NCI-H128 (cell line): ENCODE measurements around the gene BRI3BP.
A peak's percentile ranks its signal among the peaks of the same experiment; 100 is the strongest.
"Not testable (repeated sequence)": the region's sequence is repeated elsewhere in the genome, so short reads cannot be mapped to it uniquely, and the experiment has no call there.

Experiments
- DNase-seq: peaks from one replicate; lab custom pipeline; 2025; ENCODE audit not compliant: unreplicated experiment; lab: John Stamatoyannopoulos, UW

Gene BRI3BP

DNA sequence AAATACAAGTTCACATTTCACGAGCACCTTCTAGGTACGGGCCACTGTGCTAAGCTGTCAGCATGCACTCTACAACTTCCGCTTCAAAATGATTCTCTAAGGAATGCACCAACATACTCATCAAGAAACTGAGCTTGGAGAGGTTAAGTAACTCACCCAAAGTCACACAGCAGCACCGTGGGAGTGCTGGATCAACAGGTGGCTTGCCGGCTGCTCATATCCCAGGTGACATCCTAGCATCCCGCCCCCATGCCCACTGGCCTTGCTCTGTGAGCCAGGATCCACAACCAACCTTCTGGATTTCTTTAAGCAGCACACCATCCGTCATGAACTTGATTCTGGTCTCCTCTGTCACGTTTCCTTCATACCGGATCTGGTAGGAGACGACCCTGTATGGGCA is 21.2 kb upstream of the BRI3BP start:
- no peak for DNase-seq

DNA sequence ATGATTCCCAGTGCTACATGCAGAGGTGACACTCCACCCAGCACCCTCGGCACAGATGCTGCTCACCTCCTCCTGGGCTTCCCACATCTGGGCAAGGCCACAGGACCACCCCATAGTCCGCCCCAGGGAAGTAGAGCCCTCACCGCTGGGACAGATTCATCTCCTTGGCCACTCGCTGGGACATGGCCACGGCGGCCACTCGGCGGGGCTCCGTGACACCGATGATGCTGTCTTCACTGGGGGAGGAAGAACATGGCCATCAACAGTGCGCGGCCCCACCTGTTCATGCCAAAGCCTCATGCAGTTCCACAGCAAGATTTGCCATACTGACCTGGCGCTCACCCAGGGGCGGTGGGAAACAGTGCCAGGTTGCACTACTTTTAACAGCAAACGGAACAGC is 18.2 kb upstream of the BRI3BP start:
- no peak for DNase-seq

- DNase-seq: no peak
Observed at GRCh38 chr12:124976999-124977398, 16.4 kb upstream of the BRI3BP start.

DNA sequence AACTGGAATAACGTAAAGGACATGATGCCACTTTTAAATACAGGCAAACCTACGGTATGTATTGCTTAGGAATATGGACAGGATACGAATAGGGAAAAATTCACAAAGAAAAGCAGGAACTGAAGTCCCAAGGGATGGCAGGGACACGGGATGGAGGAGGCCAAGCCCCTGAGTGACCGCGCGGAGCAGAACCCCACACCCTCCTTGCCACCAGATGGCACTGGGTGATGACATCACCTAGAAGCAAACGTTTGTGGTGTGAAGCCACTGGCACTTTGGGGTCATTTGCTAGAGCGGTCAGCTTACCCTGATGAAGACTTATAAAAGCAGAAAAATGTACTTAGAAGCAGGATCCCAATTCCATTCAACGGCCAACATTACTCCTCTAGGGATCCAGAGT is 13.9 kb upstream of the BRI3BP start:
- no peak for DNase-seq

GRCh38 chr12:124980098-124980892 is 13.2 kb upstream of the BRI3BP start:
- no peak for DNase-seq

DNA sequence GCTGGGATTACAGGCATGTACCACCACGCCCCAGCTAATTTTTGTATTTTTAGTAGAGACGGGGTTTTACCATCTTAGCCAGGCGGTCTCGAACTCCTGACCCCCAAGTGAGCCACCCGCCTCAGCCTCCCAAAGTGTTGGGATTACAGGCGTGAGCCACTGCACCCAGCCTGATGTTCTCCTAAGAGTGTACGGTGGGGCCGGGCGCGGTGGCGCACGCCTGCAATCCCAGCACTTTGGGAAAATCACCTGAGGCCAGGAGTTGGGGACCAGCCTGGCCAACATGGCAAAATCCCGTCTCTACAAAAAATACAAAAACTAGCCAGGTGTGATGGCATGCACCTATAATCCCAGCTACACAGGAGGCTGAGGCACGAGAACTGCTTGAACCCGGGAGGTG is 6.6 kb upstream of the BRI3BP start:
- DNase-seq: not testable (repeated sequence)

- peak; percentile 69 for DNase-seq
Observed at GRCh38 chr12:124992874-124993625, 395 bp upstream of the BRI3BP start.

GRCh38 chr12:124994437-124994975 is 1.1 kb downstream of the BRI3BP start:
- DNase-seq: no peak

DNA sequence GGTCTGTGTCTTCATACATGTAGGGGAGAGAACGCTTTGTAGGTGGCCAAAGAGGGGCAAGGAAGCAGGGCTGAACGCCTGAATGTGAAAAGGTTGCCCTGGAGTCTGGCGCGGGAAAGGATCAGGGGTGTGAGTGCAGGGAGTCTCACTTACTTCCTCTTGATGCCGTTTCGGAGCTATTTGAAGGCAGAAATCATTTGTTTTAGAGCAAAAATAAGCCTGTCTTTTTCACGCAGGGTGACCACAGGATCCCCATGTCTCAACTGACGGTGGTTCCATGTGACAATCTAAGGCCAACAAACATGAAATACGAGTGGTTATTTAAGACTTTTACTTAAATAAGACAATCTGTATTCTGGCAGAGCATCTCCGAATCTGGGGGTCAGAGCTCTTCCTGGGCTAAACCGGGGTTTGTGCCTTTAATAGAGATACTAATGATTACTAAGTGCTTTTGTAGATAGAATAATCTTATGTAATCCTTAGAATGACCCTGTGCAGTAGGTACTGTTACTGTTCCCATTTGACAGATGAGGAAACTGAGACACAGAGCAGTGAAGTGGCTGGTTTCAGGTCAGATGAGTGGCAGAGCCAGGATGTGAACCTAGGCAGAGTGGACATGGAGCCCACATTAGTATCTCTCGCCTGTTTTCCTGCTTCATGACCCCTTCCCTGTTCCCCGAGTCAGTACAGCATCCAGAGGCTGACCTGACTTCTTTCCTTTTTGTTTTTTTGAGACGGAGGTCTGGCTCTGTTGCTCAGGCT is 1.9 kb downstream of the BRI3BP start:
- no peak for DNase-seq

- DNase-seq: no peak
Observed at GRCh38 chr12:124998705-124999104, 5.3 kb downstream of the BRI3BP start.

GRCh38 chr12:125001636-125002035 is 8.2 kb downstream of the BRI3BP start:
- DNase-seq: no peak

DNA sequence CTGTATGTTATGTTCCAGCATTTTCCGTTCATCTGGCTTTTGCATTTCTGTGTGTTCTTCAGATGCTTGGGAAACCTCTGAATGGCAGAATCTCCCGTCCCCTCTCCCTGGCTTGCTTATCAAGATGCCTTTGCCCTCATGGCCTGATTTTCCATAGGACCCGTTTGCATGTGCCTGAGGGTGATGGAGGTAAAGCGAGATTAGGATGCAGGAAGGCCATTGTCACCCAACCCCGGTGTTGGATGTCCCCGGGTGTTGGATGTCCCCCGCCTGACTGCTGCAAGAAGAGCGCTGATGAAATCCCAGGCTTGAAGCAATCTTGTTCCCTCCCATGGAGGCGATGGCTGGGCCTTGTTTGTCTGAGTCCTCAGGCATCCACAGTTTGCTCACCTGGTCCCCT is 9.6 kb downstream of the BRI3BP start:
- no peak for DNase-seq

DNA sequence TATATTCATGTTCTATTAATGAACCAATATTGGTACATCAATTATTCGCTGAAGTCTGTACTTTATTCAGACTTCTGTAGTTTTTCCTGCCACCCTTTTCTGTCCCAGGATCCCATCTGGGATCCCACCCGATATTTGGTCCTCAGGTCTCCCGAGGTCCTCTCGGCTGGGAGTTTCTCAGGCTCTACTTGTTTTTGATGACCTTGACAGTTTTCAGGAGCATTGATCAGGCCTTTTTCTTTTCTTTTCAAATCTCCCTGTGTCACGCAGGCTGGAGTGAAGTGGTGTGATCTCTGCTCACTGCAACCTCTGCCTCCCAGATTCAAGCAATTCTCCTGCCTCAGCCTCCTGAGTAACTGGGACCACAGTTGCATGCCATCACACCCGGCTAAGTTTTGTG is 11.2 kb downstream of the BRI3BP start:
- no peak for DNase-seq

GRCh38 chr12:125005652-125006051 is 12.2 kb downstream of the BRI3BP start:
- DNase-seq: no peak

GRCh38 chr12:125006365-125006764 is 12.9 kb downstream of the BRI3BP start:
- no peak for DNase-seq

DNA sequence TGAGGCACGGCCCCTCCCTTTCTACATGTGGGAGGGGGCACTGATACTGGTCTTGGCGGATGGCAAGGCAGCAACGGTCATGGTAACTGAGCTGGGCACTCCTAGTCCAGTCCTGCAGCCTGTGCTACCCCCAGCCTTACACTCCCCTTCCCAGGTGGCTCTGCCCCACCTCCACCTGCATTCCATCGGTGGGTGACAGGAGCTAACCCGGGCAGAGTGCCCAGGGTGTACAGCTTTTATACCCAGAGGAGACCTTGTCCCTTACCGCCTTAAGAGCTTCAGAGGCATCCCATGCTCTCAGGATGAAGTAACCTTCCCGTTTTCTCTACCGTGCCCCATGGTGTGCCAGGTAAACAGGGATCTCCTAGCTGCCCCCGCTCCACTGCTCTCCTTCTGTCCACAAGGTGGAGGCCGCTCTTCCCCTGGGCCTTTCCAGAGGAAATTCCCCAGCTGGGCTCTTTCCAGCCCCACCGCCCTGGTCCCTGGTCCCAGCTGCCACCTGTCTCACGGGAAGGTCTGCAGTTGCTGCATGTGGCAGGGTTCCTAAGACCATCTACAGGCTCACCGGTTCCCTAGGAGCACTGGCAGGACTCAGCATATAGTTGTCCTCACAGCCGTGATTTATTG is 20.5 kb downstream of the BRI3BP start:
- no peak for DNase-seq

DNA sequence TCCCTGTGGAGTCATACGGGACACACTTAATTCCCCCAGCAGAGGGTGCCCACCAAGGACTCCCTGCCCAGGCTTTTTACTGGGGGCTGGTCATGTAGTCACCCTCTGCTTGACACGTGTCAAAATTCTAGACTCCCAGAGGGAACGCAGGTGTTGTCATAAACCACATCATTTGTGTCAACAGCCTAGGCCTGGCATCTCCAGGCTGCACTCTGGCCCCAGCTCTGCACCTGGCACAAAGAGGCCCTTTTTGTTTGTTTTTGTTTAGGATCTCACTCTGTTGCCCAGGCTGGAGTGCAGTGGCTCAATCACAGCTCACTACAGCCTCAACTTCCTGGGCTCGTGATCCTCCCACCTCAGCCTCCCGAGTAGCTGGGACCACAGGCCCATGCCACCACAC is 21.1 kb downstream of the BRI3BP start:
- no peak for DNase-seq

DNA sequence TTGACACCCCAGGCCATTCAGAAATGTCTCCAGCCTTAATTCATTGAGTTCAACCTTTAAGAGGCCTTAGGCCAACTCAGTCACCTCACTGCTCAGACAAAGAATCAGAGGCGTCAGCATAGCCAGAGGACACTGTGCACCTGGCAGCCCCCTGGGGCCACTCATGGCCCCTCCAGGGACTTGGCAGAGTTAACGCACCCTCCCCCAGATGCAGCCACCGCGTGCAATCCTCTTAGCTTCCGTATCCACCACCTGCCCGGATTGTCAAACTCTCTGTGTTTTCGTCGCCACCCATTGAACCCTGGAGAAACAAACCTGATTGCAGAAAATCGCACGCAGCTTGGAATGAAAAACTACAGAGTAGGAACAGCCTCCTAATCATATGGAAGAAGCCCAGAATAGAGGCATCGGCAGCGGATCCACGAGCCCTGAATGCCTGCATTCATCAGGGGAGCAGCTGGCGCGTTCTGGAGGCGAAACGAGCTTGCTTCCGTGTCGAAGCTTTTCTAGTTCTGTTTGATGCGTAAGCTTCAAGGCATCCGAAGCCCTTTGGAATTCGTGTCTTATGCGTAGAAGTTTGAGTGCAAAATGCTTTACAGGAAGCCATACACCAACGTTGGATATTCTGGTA is 22.4 kb downstream of the BRI3BP start:
- no peak for DNase-seq

- no peak for DNase-seq
Observed at GRCh38 chr12:125017801-125018200, 24.4 kb downstream of the BRI3BP start.

- no peak for DNase-seq
Observed at GRCh38 chr12:125018356-125018755, 24.9 kb downstream of the BRI3BP start.

- no peak for DNase-seq
Observed at GRCh38 chr12:125021096-125021495, 27.7 kb downstream of the BRI3BP start.
